NT2/D1 (cell line): ENCODE results near the gene CTBP1.

ENCODE experiments used
- DNase-seq: peaks from one replicate; pipeline ENCODE4 v3.0.0-alpha.2; 2011; ENCODE audit warnings: low read depth, low spot score
- H3K27me3 ChIP-seq: 2 replicates; pipeline ENCODE4 v1.6.0; 2011; ENCODE audit warnings: mild to moderate bottlenecking; ENCODE audit not compliant: insufficient read length, insufficient read depth
- H3K36me3 ChIP-seq: 2 replicates; pipeline ENCODE4 v1.6.1; 2011; ENCODE audit warnings: mild to moderate bottlenecking, low read length, mixed read lengths; ENCODE audit not compliant: insufficient read depth, insufficient read length
- H3K4me1 ChIP-seq: 2 replicates; pipeline ENCODE4 v1.5.1; 2011; ENCODE audit not compliant: insufficient read depth, insufficient read length
- H3K4me3 ChIP-seq: 2 replicates; pipeline ENCODE4 v1.5.1; 2011; ENCODE audit warnings: low read depth; ENCODE audit not compliant: insufficient read length
- H3K9ac ChIP-seq: 2 replicates; pipeline ENCODE4 v1.6.0; 2011; ENCODE audit warnings: low read depth; ENCODE audit not compliant: insufficient read length
- H3K9me3 ChIP-seq: 2 replicates; pipeline ENCODE4 v1.5.1; 2011; ENCODE audit warnings: mild to moderate bottlenecking, low read length; ENCODE audit not compliant: insufficient read depth
- SUZ12 ChIP-seq: IDR thresholded peaks from 2 replicates; pipeline ENCODE4 v1.6.1; 2011; ENCODE audit not compliant: insufficient read length, insufficient read depth; ENCODE audit errors: extremely low read depth
- YY1 ChIP-seq: IDR thresholded peaks from 2 replicates; pipeline ENCODE4 v1.6.1; 2011; ENCODE audit not compliant: insufficient read length, insufficient read depth
- ZNF274 ChIP-seq: IDR thresholded peaks from 2 replicates; pipeline ENCODE4 v1.6.1; 2011; ENCODE audit warnings: mild to moderate bottlenecking, low read depth, low read length

CTBP1 gene

DNA sequence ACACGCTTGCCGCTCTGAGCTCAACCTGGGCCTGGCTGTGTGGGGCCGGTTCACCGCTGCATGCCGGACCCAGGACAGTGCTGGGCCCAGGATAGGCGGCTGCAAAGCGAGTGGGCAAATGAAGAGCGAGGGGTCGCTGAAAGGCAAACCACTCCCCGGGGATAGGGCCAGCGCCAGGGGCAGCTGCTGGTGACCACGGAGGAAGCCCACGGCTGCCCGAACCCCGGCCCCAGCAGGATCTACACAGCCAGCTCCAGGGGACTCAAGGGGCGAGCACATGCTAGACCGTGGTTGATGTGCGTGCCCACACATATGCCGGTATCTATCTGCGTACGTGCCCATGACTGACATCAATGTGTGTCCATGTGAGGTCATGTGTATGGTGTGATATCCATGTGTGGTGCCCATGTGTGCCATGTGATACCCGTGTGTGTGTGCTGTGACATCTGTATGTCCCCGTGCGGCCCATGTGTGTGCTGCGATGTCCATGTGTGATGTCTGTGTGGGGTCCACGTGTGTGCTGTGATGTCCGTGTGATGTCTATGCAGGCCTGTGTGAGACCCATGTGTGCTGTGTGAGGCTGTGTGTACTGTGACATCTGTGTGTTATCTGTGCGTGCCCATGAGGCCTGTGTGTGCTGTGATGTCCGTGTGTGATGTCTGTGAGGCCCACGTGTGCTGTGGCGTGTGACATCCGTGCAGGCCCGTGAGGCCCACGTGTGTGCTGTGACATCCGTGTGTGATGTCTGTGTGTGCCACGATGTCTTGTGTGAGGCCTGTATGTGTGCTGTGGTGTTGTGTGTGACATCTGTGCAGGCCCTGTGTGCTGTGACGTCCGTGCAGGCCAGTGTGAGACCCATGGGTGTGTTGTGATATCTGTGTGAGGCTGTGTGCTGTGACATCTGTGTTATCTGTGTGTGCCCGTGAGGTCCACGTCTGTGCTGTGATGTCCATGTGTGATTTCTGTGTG is 24.8 kb downstream of the CTBP1 start:
- no peaks in the 10 kb centered on the region for H3K27me3 ChIP-seq
- H3K4me1 ChIP-seq = peaks cover 2% of the 10 kb centered on the region
- no peaks in the 10 kb centered on the region for H3K9me3 ChIP-seq
- H3K36me3 ChIP-seq = peaks cover 96% of the 10 kb centered on the region
- no peak overlapping the region for H3K9ac ChIP-seq
- TF ChIP-seq SUZ12 = no peak
- TF ChIP-seq YY1 = no peak
- DNase-seq = no peak
- H3K4me3 ChIP-seq = no peak overlapping the region

DNA sequence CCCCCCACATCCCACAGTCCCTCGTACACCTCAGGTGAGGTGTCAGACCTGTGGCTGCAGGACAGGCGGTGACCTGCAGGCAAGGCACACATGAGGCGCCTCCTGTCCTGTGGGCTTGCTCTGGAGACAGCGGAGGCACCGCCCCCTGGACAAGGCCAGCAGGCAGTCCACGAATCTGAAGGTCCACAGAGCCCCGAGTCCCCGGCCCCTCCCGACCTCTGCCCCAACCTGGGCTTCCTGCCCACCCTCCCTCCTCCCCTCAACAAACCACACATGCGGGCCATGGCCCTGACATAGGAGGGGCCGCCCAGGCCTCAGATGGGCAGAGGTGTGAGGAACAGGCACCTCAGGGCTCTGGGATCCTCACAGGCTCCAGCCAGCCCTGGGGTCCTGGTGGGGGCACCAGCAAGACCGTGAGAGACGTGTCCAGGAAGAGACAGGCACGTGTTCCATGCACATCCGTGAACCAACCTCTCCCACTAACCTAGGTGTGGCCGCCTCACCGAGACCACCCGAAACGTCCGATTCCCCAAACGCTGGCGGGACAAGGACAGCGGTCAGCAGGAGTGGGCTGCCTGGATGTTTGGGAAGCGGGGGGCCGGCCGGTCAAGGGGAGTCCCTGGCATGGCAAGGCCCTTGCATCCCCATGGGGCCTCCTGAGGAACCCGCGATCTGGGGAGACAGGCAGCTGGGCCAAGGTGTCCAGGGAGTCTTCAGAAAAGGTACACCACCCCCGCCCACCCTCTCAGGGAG is 25.8 kb downstream of the CTBP1 start:
- no peak for DNase-seq
- Histone ChIP-seq H3K4me3 (no peak overlapping the region), H3K36me3 (peaks cover 93% of the 10 kb centered on the region), H3K27me3 (no peaks in the 10 kb centered on the region), H3K4me1 (peaks cover 2% of the 10 kb centered on the region), H3K9ac (no peak overlapping the region), H3K9me3 (no peaks in the 10 kb centered on the region)
- TF ChIP-seq ZNF274 = no peak
- TF ChIP-seq YY1 = no peak
- TF ChIP-seq SUZ12 = no peak

DNA sequence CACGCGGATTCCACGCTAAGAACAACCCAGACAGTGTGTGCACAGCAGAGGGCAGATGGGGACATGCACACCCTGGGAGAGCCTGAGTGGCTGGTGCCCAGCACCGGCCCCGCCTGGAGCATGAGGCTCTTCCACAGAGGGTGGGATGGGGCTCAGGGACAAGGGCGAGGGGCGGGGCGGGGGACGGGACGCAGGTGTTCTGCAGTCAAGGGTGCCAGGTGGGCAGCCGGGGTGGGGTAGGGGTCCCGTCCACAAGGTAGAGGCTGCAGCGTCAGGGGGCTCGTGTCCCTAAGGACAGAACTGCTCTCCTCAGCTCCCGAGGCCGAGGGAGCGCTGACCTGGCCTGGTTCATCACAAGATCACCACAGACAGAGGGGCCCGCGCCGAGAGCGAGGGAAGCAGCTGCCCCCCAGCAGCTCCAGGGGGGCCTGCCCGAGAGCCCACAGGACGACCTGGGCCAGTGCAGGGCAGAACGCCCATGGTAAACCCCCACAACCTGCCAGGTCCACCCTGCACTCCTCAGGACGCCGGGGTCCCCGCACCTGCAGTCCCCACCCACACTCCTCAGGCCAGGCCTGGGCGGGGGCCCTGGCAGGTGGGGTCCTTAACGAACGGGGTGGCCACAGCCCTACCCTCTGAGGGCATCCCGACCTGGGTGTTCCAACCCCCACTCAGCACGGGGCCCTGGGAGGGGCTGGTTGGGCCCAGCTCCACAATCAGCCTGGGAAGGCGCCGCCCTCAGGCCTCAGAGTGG is 26.7 kb downstream of the CTBP1 start:
- Histone ChIP-seq H3K4me1 (peaks cover 2% of the 10 kb centered on the region), H3K36me3 (peaks cover 91% of the 10 kb centered on the region), H3K4me3 (no peak overlapping the region), H3K9me3 (no peaks in the 10 kb centered on the region), H3K9ac (no peak overlapping the region), H3K27me3 (no peaks in the 10 kb centered on the region)
- TF ChIP-seq YY1 = no peak
- no peak for DNase-seq

DNA sequence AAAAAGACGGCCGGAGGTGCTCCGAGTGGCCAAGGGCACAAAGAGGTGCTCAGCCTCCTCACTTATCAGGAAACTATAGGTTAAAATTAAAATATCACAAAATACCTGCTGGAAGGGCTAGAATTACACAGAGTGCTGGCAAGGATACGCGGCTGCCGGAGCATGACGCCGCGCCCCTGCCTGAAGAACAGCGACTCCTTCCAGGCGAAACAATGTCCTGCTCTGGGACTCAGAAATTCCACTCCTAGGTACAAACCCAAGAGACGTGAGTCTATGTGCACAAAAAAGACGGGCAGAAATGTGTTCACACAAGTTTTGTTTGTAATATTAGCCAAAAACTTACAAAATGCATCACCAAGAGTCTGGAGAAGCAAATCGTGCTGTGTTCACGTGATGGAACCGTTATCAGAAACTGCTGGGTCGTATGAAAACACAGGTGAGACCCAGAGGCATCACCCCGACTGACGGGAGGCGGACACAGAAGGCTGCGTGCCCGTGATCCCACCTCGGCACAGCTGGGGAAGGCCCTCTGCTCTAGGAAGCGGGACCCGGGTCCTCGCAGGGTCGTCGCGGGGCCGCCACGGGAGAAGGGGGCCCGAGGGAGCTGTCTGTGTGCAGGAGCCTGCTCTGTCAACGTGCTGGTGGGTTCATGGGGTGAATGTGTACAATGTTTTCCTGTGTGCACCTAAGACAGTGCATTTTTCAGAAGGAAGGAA is 27.6 kb downstream of the CTBP1 start:
- DNase-seq = no peak
- Histone ChIP-seq H3K9ac (no peak overlapping the region), H3K9me3 (no peaks in the 10 kb centered on the region), H3K36me3 (peaks cover 91% of the 10 kb centered on the region), H3K4me3 (no peak overlapping the region), H3K4me1 (peaks cover 3% of the 10 kb centered on the region), H3K27me3 (no peaks in the 10 kb centered on the region)
- TF ChIP-seq YY1 = no peak

DNA sequence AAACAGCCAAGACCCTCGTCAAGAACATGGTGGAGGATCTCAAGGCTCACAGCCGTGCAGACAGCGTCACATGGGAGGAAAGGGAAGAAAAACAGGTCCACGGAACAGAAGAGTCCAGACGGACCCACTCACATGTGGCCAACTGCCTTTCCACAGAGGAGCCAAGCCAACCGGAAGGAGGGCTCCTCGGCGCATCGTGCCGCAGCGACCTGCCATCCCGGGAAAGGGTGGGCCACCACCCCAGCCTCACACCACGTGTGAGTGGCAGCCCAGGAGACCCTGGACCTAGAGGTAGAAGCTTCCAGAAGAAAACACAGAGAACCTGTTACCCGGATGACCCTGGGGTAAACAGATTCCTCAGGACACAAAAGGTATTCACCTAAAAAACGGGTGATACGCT is 28.4 kb downstream of the CTBP1 start:
- peaks cover 10% of the 10 kb centered on the region for H3K4me1 ChIP-seq
- TF ChIP-seq ZNF274 (no peak), SUZ12 (no peak), YY1 (no peak)
- no peak overlapping the region for H3K9ac ChIP-seq
- no peak for DNase-seq
- H3K36me3 ChIP-seq = peaks cover 91% of the 10 kb centered on the region
- H3K9me3 ChIP-seq = no peaks in the 10 kb centered on the region
- no peak overlapping the region for H3K4me3 ChIP-seq
- no peaks in the 10 kb centered on the region for H3K27me3 ChIP-seq

DNA sequence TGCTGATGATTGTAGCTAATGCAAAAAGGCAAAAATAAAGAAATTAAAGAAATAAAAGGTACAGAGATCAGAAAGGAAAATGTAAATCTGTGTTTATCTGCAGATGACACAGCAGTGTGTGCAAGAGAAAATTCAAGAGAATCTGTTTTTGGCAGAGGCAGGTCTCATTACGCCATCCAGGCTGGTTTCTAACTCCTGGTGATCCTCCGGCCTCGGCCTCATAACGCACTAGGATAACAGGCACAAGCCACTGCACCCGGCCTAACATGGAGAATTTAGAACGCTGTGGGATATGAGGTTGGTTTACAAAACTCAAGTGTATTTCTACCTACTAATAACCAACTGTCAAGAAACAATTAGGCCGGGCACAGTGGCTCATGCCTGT is 29.4 kb downstream of the CTBP1 start:
- no peaks in the 10 kb centered on the region for H3K9me3 ChIP-seq
- H3K9ac ChIP-seq = no peak overlapping the region
- no peak for DNase-seq
- H3K4me3 ChIP-seq = no peak overlapping the region
- no peak for TF ChIP-seq ZNF274
- no peak for TF ChIP-seq SUZ12
- no peak for TF ChIP-seq YY1
- peaks cover 12% of the 10 kb centered on the region for H3K4me1 ChIP-seq
- H3K36me3 ChIP-seq = peaks cover 91% of the 10 kb centered on the region
- H3K27me3 ChIP-seq = no peaks in the 10 kb centered on the region
